PC-9 (cell line): Measurements from ENCODE around the gene NINL. TPM values are rescaled to one million over a fixed set of nuclear protein-coding genes. Genes with fewer than 3 reads are reported as not detected.

Source experiments
- BruUV-seq: library from RNA; stranded (reverse); fragments of 400-500 nt; replicated peaks from 2 replicates; lab custom pipeline; 2021; lab: Mats Ljungman, UMichigan
- CTCF ChIA-PET: fragments of 300-600 bp; sonication (Branson Sonifier 250); formaldehyde crosslinking; loops from one replicate; lab custom pipeline; 2022; ENCODE audit warnings: antibody characterized with exemption; lab: Charles Lee
- POLR2A ChIA-PET: fragments of 300-600 bp; sonication (Branson Sonifier 250); formaldehyde crosslinking; loops from one replicate; lab custom pipeline; 2022; ENCODE audit warnings: antibody characterized with exemption; ENCODE audit not compliant: unreplicated experiment; lab: Charles Lee
- DNase-seq, 2 experiments: peaks; one replicate each; pipeline versions ENCODE4 v3.0.0 to v3.0.0-alpha.2; 2015 to 2022; ENCODE audit warnings: mixed read lengths in 1 of 2
- H2AFZ ChIP-seq: fragments of 200-600 bp; sonication (generic); 2 replicates; pipeline ENCODE4 v1.8.1; 2017; ENCODE audit warnings: antibody characterized with exemption
- H3F3A ChIP-seq: fragments of 200-600 bp; sonication (generic); 2 replicates; pipeline ENCODE4 v1.8.1; 2017; ENCODE audit warnings: antibody characterized with exemption, mild to moderate bottlenecking, low read depth; ENCODE audit not compliant: insufficient read depth
- H3K27ac ChIP-seq: fragments of 200-600 bp; sonication (generic); 2 replicates; pipeline ENCODE4 v1.6.1; 2016; ENCODE audit warnings: mixed run types
- H3K27me3 ChIP-seq: fragments of 200-600 bp; sonication (generic); 2 replicates; pipeline ENCODE4 v1.6.1; 2016; ENCODE audit warnings: low read depth, mixed run types; ENCODE audit not compliant: insufficient read depth
- H3K36me3 ChIP-seq: fragments of 200-600 bp; sonication (generic); 2 replicates; pipeline ENCODE4 v1.6.1; 2016; ENCODE audit warnings: low read depth, mixed run types
- H3K4me1 ChIP-seq: fragments of 200-600 bp; sonication (generic); replicated peaks from 2 replicates; pipeline ENCODE4 v1.6.1; 2016; ENCODE audit warnings: mixed run types; ENCODE audit not compliant: insufficient read depth
- H3K4me2 ChIP-seq: fragments of 200-600 bp; sonication (generic); 2 replicates; pipeline ENCODE4 v1.6.1; 2017; ENCODE audit warnings: mixed run types
- H3K4me3 ChIP-seq: fragments of 200-600 bp; sonication (generic); 2 replicates; pipeline ENCODE4 v1.6.1; 2016; ENCODE audit warnings: mixed run types
- H3K79me2 ChIP-seq: fragments of 200-600 bp; sonication (generic); 2 replicates; pipeline ENCODE4 v1.6.1; 2017; ENCODE audit warnings: low read depth, mixed run types
- H3K9me2 ChIP-seq: fragments of 200-600 bp; sonication (generic); 2 replicates; pipeline ENCODE4 v1.8.1; 2017; ENCODE audit warnings: mild to moderate bottlenecking; ENCODE audit not compliant: insufficient read depth
- H3K9me3 ChIP-seq: fragments of 200-600 bp; sonication (generic); 2 replicates; pipeline ENCODE4 v1.8.1; 2016; ENCODE audit warnings: low read depth; ENCODE audit not compliant: insufficient read depth
- H4K20me1 ChIP-seq: fragments of 200-600 bp; sonication (generic); 2 replicates; pipeline ENCODE4 v1.8.1; 2017; ENCODE audit not compliant: insufficient read depth
- CTCF ChIP-seq: fragments of 200-600 bp; sonication (generic); conservative IDR thresholded peaks from 2 replicates; pipeline ENCODE4 v1.6.1; 2017; ENCODE audit warnings: mixed run types, antibody characterized with exemption, mild to moderate bottlenecking, moderate library complexity
- EZH2 ChIP-seq: fragments of 200-600 bp; sonication (generic); IDR thresholded peaks from 2 replicates; pipeline ENCODE4 v1.8.0; 2017; ENCODE audit warnings: antibody characterized with exemption, low read depth
- intact Hi-C: fragments of 100-400 bp; cut with micrococcal nuclease; formaldehyde crosslinking; loops from one replicate; pipeline ENCODE4 v1.10.0; 2022; ENCODE audit not compliant: unreplicated experiment
- total RNA-seq: library from RNA; stranded (reverse); gene quantifications from 2 replicates; pipeline ENCODE4 v1.2.3, GENCODE V29; 2021

Gene NINL
- total RNA-seq, 1 experiment from 2014 or later = 19.6 TPM

GRCh38 chr20:25549843-25550477, 35.4 kb downstream of the NINL start:
- Histone ChIP-seq H3K27me3 (no peaks in the 10 kb centered on the region), H3F3A (peaks cover 6% of the 10 kb centered on the region; the same call in 1 of the 2 replicates), H3K36me3 (no peaks in the 10 kb centered on the region), H3K79me2 (no peaks in the 10 kb centered on the region), H3K9me2 (no peaks in the 10 kb centered on the region), H3K4me3 (no peak overlapping the region), H3K27ac (peak overlapping the region; percentile 33; the same call in 1 of the 2 replicates), H3K4me1 (peaks cover 38% of the 10 kb centered on the region), H3K9me3 (no peaks in the 10 kb centered on the region), H2AFZ (no peak overlapping the region), H3K4me2 (peak overlapping the region; percentile 34), H4K20me1 (no peaks in the 10 kb centered on the region)
- no peak for TF ChIP-seq CTCF
- TF ChIP-seq EZH2 = no peak
- intact Hi-C loops = loop anchor here (10.0 kb wide), 1 partner anchor 65 kb away; no protein-coding TSS in a partner anchor
- BruUV-seq = no TSS peak
- ChIA-PET CTCF (no interaction called here), POLR2A (no interaction called here)
- peak in 1 of 2 experiments; percentile 44 for DNase-seq

- CTCF ChIA-PET = no interaction called here
Observed at GRCh38 chr20:25549172-25549773, 36.1 kb downstream of the NINL start.

GRCh38 chr20:25548613-25549086, 36.7 kb downstream of the NINL start:
- DNase-seq = no peak
- Histone ChIP-seq H3K27me3 (no peaks in the 10 kb centered on the region), H3K27ac (no peak overlapping the region; the same call in 1 of the 2 replicates), H2AFZ (no peak overlapping the region), H3K36me3 (no peaks in the 10 kb centered on the region), H3K4me3 (no peak overlapping the region), H3K4me2 (no peak overlapping the region), H3K9me2 (no peaks in the 10 kb centered on the region), H3K9me3 (no peaks in the 10 kb centered on the region), H3F3A (peaks cover 6% of the 10 kb centered on the region; the same call in 1 of the 2 replicates), H3K4me1 (peaks cover 38% of the 10 kb centered on the region), H3K79me2 (no peaks in the 10 kb centered on the region), H4K20me1 (no peaks in the 10 kb centered on the region)
- intact Hi-C loops = loop anchor here (10.0 kb wide), 1 partner anchor 64 kb away; no protein-coding TSS in a partner anchor
- CTCF ChIA-PET = no interaction called here
- POLR2A ChIA-PET = no interaction called here
- no peak for TF ChIP-seq EZH2
- TF ChIP-seq CTCF = no peak
- BruUV-seq = no TSS peak

More at GRCh38 chr20:25549172-25549773, 36.1 kb downstream of the NINL start:
- TF ChIP-seq EZH2 = no peak
- Histone ChIP-seq H3K4me1 (peaks cover 38% of the 10 kb centered on the region), H3F3A (peaks cover 6% of the 10 kb centered on the region; the same call in 1 of the 2 replicates), H3K79me2 (no peaks in the 10 kb centered on the region), H3K36me3 (no peaks in the 10 kb centered on the region), H3K9me3 (no peaks in the 10 kb centered on the region), H3K27me3 (no peaks in the 10 kb centered on the region), H2AFZ (no peak overlapping the region), H4K20me1 (no peaks in the 10 kb centered on the region), H3K27ac (peak overlapping the region; percentile 33; the same call in 1 of the 2 replicates), H3K4me2 (peak overlapping the region; percentile 34), H3K9me2 (no peaks in the 10 kb centered on the region), H3K4me3 (no peak overlapping the region)
- BruUV-seq = no TSS peak
- POLR2A ChIA-PET = no interaction called here
- DNase-seq = peak in 1 of 2 experiments; percentile 23
- intact Hi-C loops = loop anchor here (10.0 kb wide), 1 partner anchor 64 kb away; no protein-coding TSS in a partner anchor
